Measurements from ENCODE around the gene SLC10A7. TPM values are rescaled to one million over a fixed set of nuclear protein-coding genes. Genes with fewer than 3 reads are reported as not detected.

The SLC10A7 gene
- total RNA-seq, 2 experiments from 2014 or later: 14.8 to 18.9 TPM

DNA sequence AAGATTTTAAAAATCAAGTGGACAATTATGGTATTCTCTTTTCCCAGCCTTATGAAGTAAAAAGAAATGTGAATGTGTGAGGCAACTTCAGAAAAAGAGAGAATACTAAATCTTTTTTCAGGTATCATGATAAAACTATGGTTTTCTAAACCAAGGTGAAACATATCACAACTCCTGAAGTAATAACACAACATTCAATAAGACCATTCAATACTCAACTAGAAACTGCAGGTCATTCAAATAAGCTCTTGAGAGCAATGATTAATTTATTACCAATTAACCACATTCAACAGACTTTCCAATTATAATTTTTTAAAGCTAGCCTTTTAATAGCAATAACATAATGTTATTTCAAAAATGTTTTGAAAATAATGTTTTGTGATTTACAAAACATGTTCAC is 35.8 kb downstream of the SLC10A7 start:
- ChIA-PET POLR2A (no interaction called here), CTCF (no interaction called here)
- H3K27ac Mint-ChIP-seq: no peak overlapping the region
- no peak for DNase-seq
- peaks cover 21% of the 10 kb centered on the region for H3K9me3 Mint-ChIP-seq
- H3K4me3 Mint-ChIP-seq: no peak overlapping the region
- H3K4me1 Mint-ChIP-seq: peaks cover 13% of the 10 kb centered on the region
- peaks cover 48% of the 10 kb centered on the region for H3K36me3 Mint-ChIP-seq (ENCODE audit: low read depth)
- H3K27me3 Mint-ChIP-seq: no peaks in the 10 kb centered on the region

DNA sequence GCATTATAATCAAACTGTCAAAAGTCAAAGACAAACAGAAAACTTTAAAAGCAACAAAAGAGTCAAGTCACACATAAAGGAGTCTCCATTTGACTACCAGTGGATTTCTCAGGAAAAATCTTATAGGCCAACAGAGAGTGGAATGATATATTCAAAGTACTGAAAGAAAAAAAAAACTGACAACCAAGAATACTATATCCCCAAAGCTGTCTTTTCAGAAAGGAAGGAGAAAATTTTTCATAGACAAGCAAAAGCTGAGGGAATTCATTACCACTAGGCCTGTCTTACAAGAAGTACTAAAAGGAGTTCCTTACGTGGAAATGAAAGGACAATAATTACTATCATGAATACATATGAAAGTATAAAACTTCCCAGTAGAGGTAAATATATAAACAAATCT is 39.0 kb downstream of the SLC10A7 start:
- ChIA-PET POLR2A (no interaction called here), CTCF (no interaction called here)
- peaks cover 58% of the 10 kb centered on the region for H3K36me3 Mint-ChIP-seq (ENCODE audit: low read depth)
- no peak overlapping the region for H3K27ac Mint-ChIP-seq
- no peak for DNase-seq
- no peak overlapping the region for H3K4me3 Mint-ChIP-seq
- no peaks in the 10 kb centered on the region for H3K27me3 Mint-ChIP-seq
- peaks cover 16% of the 10 kb centered on the region for H3K4me1 Mint-ChIP-seq
- H3K9me3 Mint-ChIP-seq: peaks cover 21% of the 10 kb centered on the region

DNA sequence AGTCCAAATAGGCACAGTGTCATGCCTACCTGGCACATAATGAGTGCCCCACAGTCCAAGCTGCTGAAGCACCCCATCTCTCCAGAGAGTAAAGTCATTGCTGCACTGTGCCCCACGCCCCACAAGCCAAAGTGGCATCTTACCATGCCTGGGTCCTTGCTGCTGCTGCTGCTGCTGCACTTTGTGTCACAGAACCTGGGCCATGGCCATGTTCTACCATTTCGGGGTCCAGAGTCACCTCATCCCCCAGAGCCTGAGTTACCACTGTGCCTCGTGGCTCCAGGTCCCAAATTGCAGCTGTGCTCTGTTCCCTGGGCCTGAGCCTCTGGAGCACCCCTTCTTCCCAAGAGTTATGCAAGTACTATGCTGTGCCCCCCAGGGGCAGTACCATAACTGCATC is 40.5 kb downstream of the SLC10A7 start:
- H3K36me3 Mint-ChIP-seq (ENCODE audit: low read depth): peaks cover 49% of the 10 kb centered on the region
- H3K4me3 Mint-ChIP-seq: no peak overlapping the region
- no peaks in the 10 kb centered on the region for H3K27me3 Mint-ChIP-seq
- ChIA-PET POLR2A (no interaction called here), CTCF (no interaction called here)
- no peak for DNase-seq
- H3K9me3 Mint-ChIP-seq: peaks cover 21% of the 10 kb centered on the region
- H3K4me1 Mint-ChIP-seq: peaks cover 6% of the 10 kb centered on the region
- no peak overlapping the region for H3K27ac Mint-ChIP-seq

DNA sequence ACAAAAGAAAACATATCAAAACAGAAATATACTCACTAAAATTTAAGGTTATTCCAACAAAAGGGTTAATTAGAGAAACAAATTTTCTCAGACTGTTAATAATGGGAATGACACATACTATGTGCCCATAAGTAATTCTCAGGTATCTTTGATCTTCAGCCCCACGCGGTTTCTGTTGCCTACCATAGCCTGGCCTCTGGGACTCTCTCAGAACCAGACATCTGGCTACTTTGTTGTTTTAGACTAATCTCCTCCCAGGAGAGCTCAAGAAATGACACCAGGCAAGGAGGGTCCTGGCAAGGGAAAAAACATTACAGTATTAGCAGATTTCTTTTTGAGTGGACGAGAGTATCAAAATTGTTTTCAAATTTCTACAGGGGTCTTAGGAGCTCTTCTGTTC is 43.7 kb downstream of the SLC10A7 start:
- POLR2A ChIA-PET: no interaction called here
- H3K27me3 Mint-ChIP-seq: no peaks in the 10 kb centered on the region
- H3K9me3 Mint-ChIP-seq: peaks cover 15% of the 10 kb centered on the region
- CTCF ChIA-PET: no interaction called here
- H3K27ac Mint-ChIP-seq: no peak overlapping the region
- no peak overlapping the region for H3K4me3 Mint-ChIP-seq
- H3K36me3 Mint-ChIP-seq (ENCODE audit: low read depth): peaks cover 36% of the 10 kb centered on the region
- DNase-seq: no peak
- peaks cover 3% of the 10 kb centered on the region for H3K4me1 Mint-ChIP-seq

DNA sequence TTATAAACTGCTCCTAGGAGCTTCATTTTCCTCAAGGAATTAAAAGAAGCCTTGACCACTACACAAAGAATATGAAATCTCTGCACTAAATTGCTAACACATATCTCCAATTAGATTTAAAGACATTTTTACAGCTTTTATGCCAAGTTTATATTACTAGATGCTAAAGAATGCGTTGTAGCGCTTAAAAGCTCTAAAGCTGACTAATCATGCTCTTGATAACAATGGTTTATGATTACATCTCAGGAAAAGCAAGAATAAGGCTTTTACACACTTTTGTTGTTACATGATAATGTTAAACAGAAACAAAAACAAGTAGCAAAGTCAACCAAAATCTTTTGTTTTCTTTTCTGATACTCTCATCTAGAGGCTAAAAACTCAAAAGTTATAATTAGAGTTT is 44.7 kb downstream of the SLC10A7 start:
- ChIA-PET POLR2A (no interaction called here), CTCF (interaction anchor here (0.7 kb wide), 1 partner anchor 35 kb away, joined by 4 read pairs; no protein-coding TSS in a partner anchor)
- Mint-ChIP-seq H3K27me3 (no peaks in the 10 kb centered on the region), H3K4me1 (peaks cover 3% of the 10 kb centered on the region), H3K9me3 (peaks cover 7% of the 10 kb centered on the region), H3K4me3 (no peak overlapping the region), H3K27ac (no peak overlapping the region), H3K36me3 (ENCODE audit: low read depth) (peaks cover 27% of the 10 kb centered on the region)
- DNase-seq: no peak

DNA sequence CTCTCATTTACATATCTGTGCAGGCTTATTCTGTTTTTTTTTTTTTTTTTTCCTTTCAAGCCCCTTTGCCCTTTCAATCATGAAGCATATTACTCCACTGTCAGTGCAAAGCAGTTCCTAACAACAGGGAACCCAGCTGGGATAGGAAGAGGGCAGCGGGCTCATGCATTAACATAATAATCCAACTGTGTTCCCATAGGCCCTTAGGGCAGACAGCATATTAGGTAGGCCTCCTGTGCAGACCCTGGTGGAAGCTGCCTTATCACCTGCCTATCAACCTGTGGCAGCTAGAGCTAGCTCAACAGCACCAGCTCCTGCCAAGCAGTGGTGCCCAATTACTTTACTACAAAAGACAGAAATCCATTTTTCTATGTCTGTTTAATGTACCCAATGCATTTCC is 49.3 kb downstream of the SLC10A7 start:
- no peak for DNase-seq
- H3K36me3 Mint-ChIP-seq (ENCODE audit: low read depth): peaks cover 8% of the 10 kb centered on the region
- CTCF ChIA-PET: interaction anchor here (0.7 kb wide), 1 partner anchor 11 kb away, joined by 3 read pairs; no protein-coding TSS in a partner anchor
- H3K9me3 Mint-ChIP-seq: no peaks in the 10 kb centered on the region
- H3K4me1 Mint-ChIP-seq: no peaks in the 10 kb centered on the region
- POLR2A ChIA-PET: no interaction called here
- H3K27me3 Mint-ChIP-seq: no peaks in the 10 kb centered on the region
- no peak overlapping the region for H3K4me3 Mint-ChIP-seq
- no peak overlapping the region for H3K27ac Mint-ChIP-seq

DNA sequence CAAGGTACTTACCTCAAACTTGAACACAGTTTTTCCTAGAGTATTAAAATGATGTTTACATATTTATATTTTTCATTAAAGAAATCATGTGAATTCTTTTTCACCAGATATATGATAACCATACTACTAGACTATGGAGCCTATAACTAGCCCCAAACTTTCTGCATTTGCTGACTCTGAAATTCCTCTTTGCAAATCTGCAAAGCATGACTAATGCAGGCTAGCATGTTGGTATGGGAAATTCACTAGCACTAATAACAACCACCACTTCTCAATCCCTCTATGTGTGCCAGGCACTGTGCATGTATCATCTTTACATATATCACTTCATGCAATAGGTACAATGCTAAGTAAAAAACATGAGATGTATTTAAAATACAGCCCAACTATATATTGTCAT is 51.1 kb downstream of the SLC10A7 start:
- H3K36me3 Mint-ChIP-seq (ENCODE audit: low read depth): peaks cover 3% of the 10 kb centered on the region
- H3K27me3 Mint-ChIP-seq: no peaks in the 10 kb centered on the region
- peaks cover 7% of the 10 kb centered on the region for H3K4me1 Mint-ChIP-seq
- no peaks in the 10 kb centered on the region for H3K9me3 Mint-ChIP-seq
- no peak for DNase-seq
- ChIA-PET POLR2A (no interaction called here), CTCF (no interaction called here)
- no peak overlapping the region for H3K4me3 Mint-ChIP-seq
- no peak overlapping the region for H3K27ac Mint-ChIP-seq

DNA sequence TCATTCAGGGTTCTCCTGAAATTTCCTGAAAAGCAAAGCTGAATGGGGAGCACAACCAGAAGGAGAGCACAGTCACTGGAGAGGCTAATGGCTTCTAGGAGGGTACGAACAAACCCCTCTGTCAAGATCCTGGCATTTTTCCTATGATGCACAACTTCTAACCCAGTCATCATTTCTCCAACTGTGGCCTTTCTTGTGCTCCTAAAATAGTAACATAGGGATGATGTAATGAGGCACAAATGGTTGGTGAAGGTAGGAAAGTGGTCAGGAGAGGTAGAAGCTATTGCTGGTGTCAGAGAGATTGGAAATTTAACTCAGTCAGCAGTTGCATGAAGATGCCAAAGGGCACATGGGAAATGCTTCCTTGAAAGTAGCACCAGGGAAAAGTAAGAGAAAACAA is 52.7 kb downstream of the SLC10A7 start:
- DNase-seq: no peak
- Mint-ChIP-seq H3K27me3 (no peaks in the 10 kb centered on the region), H3K27ac (no peak overlapping the region), H3K4me3 (no peak overlapping the region), H3K4me1 (peaks cover 7% of the 10 kb centered on the region), H3K36me3 (ENCODE audit: low read depth) (peaks cover 3% of the 10 kb centered on the region), H3K9me3 (no peaks in the 10 kb centered on the region)
- POLR2A ChIA-PET: no interaction called here
- CTCF ChIA-PET: no interaction called here

DNA sequence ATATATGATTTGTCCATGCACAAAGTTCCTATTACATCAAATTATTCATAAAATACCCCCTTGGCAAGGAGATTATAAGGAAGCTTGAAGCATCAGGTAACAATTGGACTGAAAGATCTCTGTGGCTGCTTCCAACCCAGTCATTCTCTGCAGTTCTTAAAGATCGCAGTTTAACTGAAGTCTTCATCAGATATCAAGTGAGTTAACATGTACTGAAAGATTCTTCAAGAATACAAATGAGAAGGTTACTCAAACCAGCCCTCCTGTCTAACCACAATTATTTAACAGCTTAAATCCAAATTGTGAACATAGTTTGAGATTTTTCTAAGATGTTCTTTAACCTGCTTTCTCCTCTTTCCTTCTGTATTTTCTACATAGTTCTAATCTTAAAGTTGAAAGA is 56.1 kb downstream of the SLC10A7 start:
- Mint-ChIP-seq H3K27me3 (no peaks in the 10 kb centered on the region), H3K4me1 (peaks cover 7% of the 10 kb centered on the region), H3K36me3 (ENCODE audit: low read depth) (peaks cover 3% of the 10 kb centered on the region), H3K27ac (no peak overlapping the region), H3K4me3 (no peak overlapping the region), H3K9me3 (no peaks in the 10 kb centered on the region)
- no peak for DNase-seq
- ChIA-PET CTCF (no interaction called here), POLR2A (no interaction called here)

DNA sequence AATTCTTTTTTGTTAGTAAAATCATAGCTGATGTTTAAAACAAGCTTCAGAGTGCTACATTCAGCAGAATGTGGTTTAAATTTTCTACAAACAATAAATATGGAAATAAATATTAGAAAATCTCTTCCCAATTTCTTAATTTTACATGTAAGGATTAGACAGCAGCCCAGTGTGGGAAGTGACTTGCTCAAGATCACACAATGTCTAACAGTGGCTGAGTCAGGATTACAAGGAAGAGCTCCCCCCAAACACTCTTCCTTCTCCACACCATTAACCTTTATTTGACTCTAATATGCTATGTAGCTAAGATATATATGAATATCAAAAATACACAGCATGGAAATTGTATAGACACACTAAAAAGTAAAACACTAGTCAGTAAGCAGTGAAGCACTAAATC is 59.5 kb downstream of the SLC10A7 start:
- Mint-ChIP-seq H3K27ac (no peak overlapping the region), H3K4me3 (no peak overlapping the region)

DNA sequence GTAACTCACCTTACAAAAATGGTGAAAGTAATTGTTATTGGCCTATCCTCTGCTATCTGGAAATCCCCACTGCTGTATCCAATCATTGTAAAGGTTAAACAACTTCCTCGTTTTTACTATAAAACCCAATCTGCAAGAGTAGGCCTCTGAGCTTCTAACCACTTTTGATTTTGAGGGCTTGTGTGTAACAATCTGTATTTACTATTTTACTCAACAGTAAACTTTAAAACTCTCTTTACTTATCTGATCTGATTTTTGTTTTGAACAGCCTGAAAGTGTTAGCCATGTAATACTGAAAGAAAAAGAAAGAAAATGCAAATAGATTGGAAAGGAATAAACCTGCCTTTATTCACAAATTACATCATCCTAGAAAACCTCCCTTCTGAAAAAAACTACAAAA is 63.1 kb downstream of the SLC10A7 start:
- H3K4me1 Mint-ChIP-seq: peaks cover 11% of the 10 kb centered on the region
- H3K36me3 Mint-ChIP-seq (ENCODE audit: low read depth): peaks cover 10% of the 10 kb centered on the region
- ChIA-PET CTCF (no interaction called here), POLR2A (no interaction called here)
- H3K9me3 Mint-ChIP-seq: no peaks in the 10 kb centered on the region
- peak overlapping the region; percentile 53 for H3K27ac Mint-ChIP-seq
- no peaks in the 10 kb centered on the region for H3K27me3 Mint-ChIP-seq
- DNase-seq: no peak
- no peak overlapping the region for H3K4me3 Mint-ChIP-seq

More for the DNA sequence above, 59.5 kb downstream of the SLC10A7 start:
- H3K36me3 Mint-ChIP-seq (ENCODE audit: low read depth): peaks cover 9% of the 10 kb centered on the region
- CTCF ChIA-PET: interaction anchor here (0.8 kb wide), 1 partner anchor 635 kb away, joined by 3 read pairs; no protein-coding TSS in a partner anchor
- DNase-seq: no peak
- H3K9me3 Mint-ChIP-seq: no peaks in the 10 kb centered on the region
- POLR2A ChIA-PET: no interaction called here
- no peaks in the 10 kb centered on the region for H3K27me3 Mint-ChIP-seq
- H3K4me1 Mint-ChIP-seq: peaks cover 18% of the 10 kb centered on the region

DNA sequence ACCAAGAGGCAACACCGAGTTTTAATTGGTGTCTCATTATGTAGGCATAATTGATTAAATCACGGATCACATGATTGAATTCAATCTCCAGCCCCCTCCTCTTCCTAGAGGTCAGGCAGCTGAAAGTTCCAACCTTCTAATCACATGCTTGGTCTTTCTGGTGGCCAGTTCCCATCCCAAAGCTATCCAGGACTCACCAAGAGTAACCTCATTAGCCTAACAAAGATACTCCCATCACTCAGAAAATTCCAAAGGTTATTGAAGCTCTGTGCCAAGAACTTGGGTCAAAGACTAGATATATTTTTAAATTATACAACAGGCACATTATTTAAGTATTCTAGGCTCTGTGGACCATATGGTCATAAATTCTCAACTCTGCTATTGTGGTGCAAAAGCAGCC is 65.1 kb downstream of the SLC10A7 start:
- Mint-ChIP-seq H3K4me1 (peaks cover 12% of the 10 kb centered on the region), H3K27me3 (no peaks in the 10 kb centered on the region), H3K27ac (no peak overlapping the region), H3K4me3 (no peak overlapping the region), H3K9me3 (peaks cover 3% of the 10 kb centered on the region), H3K36me3 (ENCODE audit: low read depth) (peaks cover 12% of the 10 kb centered on the region)
- CTCF ChIA-PET: no interaction called here
- POLR2A ChIA-PET: no interaction called here
- DNase-seq: no peak

DNA sequence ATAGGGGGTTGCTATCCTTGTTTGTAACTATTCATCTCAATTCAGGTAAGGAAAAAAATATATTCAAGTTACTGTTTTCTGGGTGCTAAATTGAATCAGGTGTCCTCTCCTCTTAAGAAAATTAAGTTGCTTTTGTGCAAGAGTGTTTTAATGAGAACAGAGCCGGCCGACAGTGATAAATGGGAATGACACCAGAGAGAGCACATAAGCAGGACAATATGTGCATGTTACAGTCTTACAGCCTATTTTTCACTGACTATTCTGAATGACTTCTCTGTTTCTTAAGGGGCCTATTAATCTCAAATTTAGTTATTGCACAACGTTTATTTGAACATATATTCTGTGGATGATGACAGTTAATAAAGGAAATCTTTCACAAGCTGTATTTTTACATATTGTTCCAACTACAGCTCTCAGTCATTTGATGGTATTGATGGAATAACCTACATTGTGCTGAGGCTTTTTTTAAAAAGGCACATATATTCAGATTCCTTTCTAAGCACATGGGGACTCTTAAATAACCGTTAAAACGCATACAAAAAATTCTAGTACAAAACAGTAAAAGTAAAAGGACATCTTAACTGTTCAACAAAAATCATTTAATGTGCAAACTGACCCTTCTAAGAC is 68.4 kb downstream of the SLC10A7 start:
- H3K9me3 Mint-ChIP-seq: peaks cover 8% of the 10 kb centered on the region
- POLR2A ChIA-PET: no interaction called here
- DNase-seq: no peak
- peaks cover 22% of the 10 kb centered on the region for H3K36me3 Mint-ChIP-seq (ENCODE audit: low read depth)
- no peak overlapping the region for H3K27ac Mint-ChIP-seq
- peaks cover 25% of the 10 kb centered on the region for H3K4me1 Mint-ChIP-seq
- CTCF ChIA-PET: no interaction called here
- H3K4me3 Mint-ChIP-seq: no peak overlapping the region
- no peaks in the 10 kb centered on the region for H3K27me3 Mint-ChIP-seq

DNA sequence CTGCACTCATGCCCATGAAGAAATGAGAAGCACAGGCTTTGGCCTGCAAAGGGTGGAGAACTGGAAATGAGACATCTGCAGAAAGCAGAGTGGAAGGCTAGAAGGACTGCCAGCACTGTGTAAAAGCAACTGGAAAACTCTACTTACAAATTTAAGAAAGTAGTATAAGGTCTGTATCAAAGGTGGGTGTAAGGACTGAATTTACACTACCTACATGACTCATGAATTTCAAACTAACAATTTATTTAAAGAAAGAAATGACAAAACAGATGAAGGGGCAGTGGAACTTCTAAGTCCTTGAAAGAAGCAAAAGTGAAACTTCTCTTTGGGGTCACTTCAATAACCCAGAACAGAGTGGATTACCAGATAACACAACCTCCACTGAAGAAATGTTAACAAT is 71.2 kb downstream of the SLC10A7 start:
- POLR2A ChIA-PET: no interaction called here
- H3K4me1 Mint-ChIP-seq: peaks cover 20% of the 10 kb centered on the region

More for the DNA sequence above, 71.2 kb downstream of the SLC10A7 start:
- peaks cover 10% of the 10 kb centered on the region for H3K9me3 Mint-ChIP-seq
- no peak overlapping the region for H3K27ac Mint-ChIP-seq
- CTCF ChIA-PET: no interaction called here
- no peak overlapping the region for H3K4me3 Mint-ChIP-seq
- H3K27me3 Mint-ChIP-seq: no peaks in the 10 kb centered on the region
- DNase-seq: no peak
- H3K36me3 Mint-ChIP-seq (ENCODE audit: low read depth): peaks cover 22% of the 10 kb centered on the region
